DND-41 (cell line): Measurements from ENCODE around the gene SCGB1A1.

ENCODE experiments used
- ATAC-seq: fragments of 200-7000 bp; cut with Tn5 transposase; 3 replicates; pipeline ENCODE4 v1.9.1; 2021; ENCODE audit warnings: low read depth; ENCODE audit not compliant: insufficient read depth
- DNase-seq: peaks from one replicate; pipeline ENCODE4 v3.0.0-alpha.2; 2020
- H2AFZ ChIP-seq: 2 replicates; pipeline ENCODE4 v1.6.0; 2012; ENCODE audit warnings: low read depth, low read length
- H3K27ac ChIP-seq: 2 replicates; pipeline ENCODE4 v1.5.1; 2012; ENCODE audit warnings: low read length, inconsistent platforms
- H3K27me3 ChIP-seq: fragments of 200-600 bp; sonication (generic); 2 replicates; pipeline ENCODE4 v1.6.0; 2012; ENCODE audit warnings: low read length, mild to moderate bottlenecking, inconsistent platforms; ENCODE audit not compliant: insufficient read depth, poor library complexity
- H3K36me3 ChIP-seq: 2 replicates; pipeline ENCODE4 v1.5.1; 2012; ENCODE audit warnings: low read length, inconsistent platforms; ENCODE audit not compliant: insufficient read depth
- H3K4me1 ChIP-seq: 2 replicates; pipeline ENCODE4 v1.5.1; 2012; ENCODE audit warnings: mild to moderate bottlenecking, low read length; ENCODE audit not compliant: insufficient read depth
- H3K4me2 ChIP-seq: 2 replicates; pipeline ENCODE4 v1.6.0; 2012; ENCODE audit warnings: mild to moderate bottlenecking, moderate library complexity, low read length, inconsistent platforms; ENCODE audit not compliant: insufficient read depth
- H3K4me3 ChIP-seq, 2 experiments: fragments of 200-600 bp in 1 of 2; shearing (Covaris generic) in 1 of 2; 2 replicates each; pipeline ENCODE4 v1.5.1; 2012 to 2016; ENCODE audit warnings: inconsistent platforms in 2 of 2, low read length in 2 of 2, mild to moderate bottlenecking in 2 of 2, low read depth in 1 of 2, moderate library complexity in 1 of 2
- H3K79me2 ChIP-seq: 2 replicates; pipeline ENCODE4 v1.6.0; 2012; ENCODE audit warnings: low read length, inconsistent platforms; ENCODE audit not compliant: insufficient read depth
- H3K9ac ChIP-seq: 2 replicates; pipeline ENCODE4 v1.6.0; 2012; ENCODE audit warnings: low read depth, mild to moderate bottlenecking, inconsistent platforms, low read length, moderate library complexity
- H3K9me3 ChIP-seq: 2 replicates; pipeline ENCODE4 v1.5.1; 2012; ENCODE audit warnings: low read length, moderate library complexity, mild to moderate bottlenecking, inconsistent platforms; ENCODE audit not compliant: insufficient read depth, severe bottlenecking
- H4K20me1 ChIP-seq: 2 replicates; pipeline ENCODE4 v1.6.0; 2012; ENCODE audit warnings: low read length; ENCODE audit not compliant: insufficient read depth
- EZH2 ChIP-seq: IDR thresholded peaks from 3 replicates; pipeline ENCODE4 v1.6.1; 2012; ENCODE audit warnings: borderline replicate concordance, low read depth, mild to moderate bottlenecking, moderate library complexity, low read length, inconsistent platforms; ENCODE audit not compliant: severe bottlenecking
- TF ChIP-seq, protein P1 (sequence below): IDR thresholded peaks from 2 replicates; pipeline ENCODE4 v1.5.1; 2012; ENCODE audit warnings: borderline replicate concordance, low read length, moderate library complexity, mild to moderate bottlenecking; ENCODE audit not compliant: poor library complexity, severe bottlenecking; ENCODE audit errors: extremely low read depth

SCGB1A1 gene

DNA sequence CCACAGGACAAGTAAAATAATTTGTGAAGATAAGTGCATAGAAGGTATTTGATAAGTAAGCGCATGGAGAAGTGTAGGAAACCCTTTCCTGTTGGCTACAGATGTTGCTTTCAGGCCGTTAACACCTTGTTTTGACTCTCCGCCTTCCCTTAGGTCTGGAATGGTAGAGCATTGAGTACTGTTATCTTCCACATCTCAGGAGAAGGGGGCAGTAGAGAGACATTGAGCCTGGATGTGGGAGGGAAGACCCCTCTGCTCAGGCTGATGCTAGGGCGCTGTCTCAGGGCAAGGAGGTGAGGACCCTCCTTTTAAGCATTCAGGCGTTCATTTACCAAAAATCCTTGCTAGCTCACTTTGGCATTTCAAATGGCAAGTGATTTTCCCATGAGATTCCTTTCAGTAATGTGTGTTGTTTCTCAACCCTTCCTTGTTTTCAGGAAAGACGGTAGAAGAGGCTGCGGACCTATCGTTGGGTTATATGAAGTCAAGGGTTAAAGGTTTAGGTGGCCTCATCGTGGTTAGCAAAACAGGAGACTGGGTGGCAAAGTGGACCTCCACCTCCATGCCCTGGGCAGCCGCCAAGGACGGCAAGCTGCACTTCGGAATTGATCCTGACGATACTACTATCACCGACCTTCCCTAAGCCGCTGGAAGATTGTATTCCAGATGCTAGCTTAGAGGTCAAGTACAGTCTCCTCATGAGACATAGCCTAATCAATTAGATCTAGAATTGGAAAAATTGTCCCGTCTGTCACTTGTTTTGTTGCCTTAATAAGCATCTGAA, 27.0 kb upstream of the SCGB1A1 start:
- peaks cover 28% of the 10 kb centered on the region for H3K27me3 ChIP-seq

DNA sequence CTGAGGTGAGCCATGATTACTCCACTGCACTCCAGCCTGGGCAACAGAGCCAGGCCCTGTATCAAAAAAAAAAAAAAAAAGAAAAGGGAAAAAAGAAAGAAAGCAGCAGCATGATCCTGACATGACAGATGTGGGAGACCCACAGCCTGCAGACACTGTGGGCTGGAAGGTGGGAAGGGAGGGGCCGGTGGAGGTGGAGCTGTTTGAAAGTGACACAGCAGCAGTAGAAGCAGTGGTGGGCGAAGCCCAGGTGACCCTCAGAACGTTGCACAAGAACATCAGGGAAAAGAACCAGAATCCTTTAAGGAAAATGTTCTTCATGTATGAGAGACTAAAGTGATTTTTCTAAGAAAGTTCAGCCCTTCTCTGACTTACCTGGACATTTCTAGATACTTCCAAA, 26.3 kb upstream of the SCGB1A1 start:
- H3K9ac ChIP-seq, result no peak overlapping the region
- H3K4me3 ChIP-seq, result no peak overlapping the region

More for the DNA sequence above, 27.0 kb upstream of the SCGB1A1 start:
- Histone ChIP-seq H3K27ac (no peak overlapping the region), H4K20me1 (no peaks in the 10 kb centered on the region; the same call in 1 of the 2 replicates), H3K4me3 (no peak overlapping the region), H3K4me2 (no peak overlapping the region), H3K79me2 (no peaks in the 10 kb centered on the region), H3K4me1 (no peaks in the 10 kb centered on the region), H3K36me3 (no peaks in the 10 kb centered on the region), H3K9ac (no peak overlapping the region), H2AFZ (no peak overlapping the region), H3K9me3 (no peaks in the 10 kb centered on the region)
- no peak for DNase-seq
- TF ChIP-seq, protein P1, sequence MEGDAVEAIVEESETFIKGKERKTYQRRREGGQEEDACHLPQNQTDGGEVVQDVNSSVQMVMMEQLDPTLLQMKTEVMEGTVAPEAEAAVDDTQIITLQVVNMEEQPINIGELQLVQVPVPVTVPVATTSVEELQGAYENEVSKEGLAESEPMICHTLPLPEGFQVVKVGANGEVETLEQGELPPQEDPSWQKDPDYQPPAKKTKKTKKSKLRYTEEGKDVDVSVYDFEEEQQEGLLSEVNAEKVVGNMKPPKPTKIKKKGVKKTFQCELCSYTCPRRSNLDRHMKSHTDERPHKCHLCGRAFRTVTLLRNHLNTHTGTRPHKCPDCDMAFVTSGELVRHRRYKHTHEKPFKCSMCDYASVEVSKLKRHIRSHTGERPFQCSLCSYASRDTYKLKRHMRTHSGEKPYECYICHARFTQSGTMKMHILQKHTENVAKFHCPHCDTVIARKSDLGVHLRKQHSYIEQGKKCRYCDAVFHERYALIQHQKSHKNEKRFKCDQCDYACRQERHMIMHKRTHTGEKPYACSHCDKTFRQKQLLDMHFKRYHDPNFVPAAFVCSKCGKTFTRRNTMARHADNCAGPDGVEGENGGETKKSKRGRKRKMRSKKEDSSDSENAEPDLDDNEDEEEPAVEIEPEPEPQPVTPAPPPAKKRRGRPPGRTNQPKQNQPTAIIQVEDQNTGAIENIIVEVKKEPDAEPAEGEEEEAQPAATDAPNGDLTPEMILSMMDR, result peak; percentile 16
- no peak for TF ChIP-seq EZH2
- no peak for ATAC-seq

DNA sequence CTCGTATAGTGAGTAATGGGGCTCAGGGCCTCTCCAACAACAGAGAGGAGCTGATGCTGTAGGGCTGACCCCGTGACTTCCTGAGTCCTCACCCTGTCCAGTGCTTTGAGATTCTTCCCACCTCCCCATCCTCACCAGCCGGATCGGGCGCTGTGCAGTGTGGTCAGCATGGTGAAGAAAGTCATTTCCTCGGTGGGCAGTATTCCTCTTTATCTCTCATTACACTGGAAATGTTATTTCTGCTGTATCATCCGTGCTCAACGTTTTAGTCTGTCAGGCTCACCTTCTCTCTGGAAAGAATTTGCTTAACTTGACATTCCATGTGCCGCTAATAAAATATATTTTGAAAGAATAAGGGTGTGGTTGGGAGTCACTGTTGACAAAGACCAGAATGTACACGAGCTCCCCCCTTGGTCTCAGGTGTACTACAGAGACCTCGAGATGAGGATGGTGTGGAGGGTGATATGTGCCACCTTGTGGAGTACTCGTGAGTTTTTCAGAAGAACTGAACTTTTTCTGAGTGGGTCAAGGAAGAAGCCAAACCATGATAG, 25.7 kb upstream of the SCGB1A1 start:
- DNase-seq (no peak), ATAC-seq (0 out of 3 replicates have a peak, but pooled peaks have one; percentile 44)
- no peak overlapping the region for H3K4me3 ChIP-seq
- TF ChIP-seq, protein P1, result no peak
- TF ChIP-seq EZH2, result no peak
- no peaks in the 10 kb centered on the region for H3K79me2 ChIP-seq
- H3K27me3 ChIP-seq, result peaks cover 28% of the 10 kb centered on the region
- H3K27ac ChIP-seq, result no peak overlapping the region
- no peaks in the 10 kb centered on the region for H3K4me1 ChIP-seq
- no peak overlapping the region for H2AFZ ChIP-seq
- H3K36me3 ChIP-seq, result no peaks in the 10 kb centered on the region
- no peak overlapping the region for H3K9ac ChIP-seq
- no peaks in the 10 kb centered on the region for H3K9me3 ChIP-seq
- H4K20me1 ChIP-seq, result no peaks in the 10 kb centered on the region; the same call in 1 of the 2 replicates
- H3K4me2 ChIP-seq, result no peak overlapping the region

More for the DNA sequence above, 26.3 kb upstream of the SCGB1A1 start:
- no peaks in the 10 kb centered on the region for H3K4me1 ChIP-seq
- H3K36me3 ChIP-seq, result no peaks in the 10 kb centered on the region
- H3K9me3 ChIP-seq, result no peaks in the 10 kb centered on the region
- no peak overlapping the region for H3K4me2 ChIP-seq
- peaks cover 28% of the 10 kb centered on the region for H3K27me3 ChIP-seq
- H3K27ac ChIP-seq, result no peak overlapping the region
- ATAC-seq (no peak), DNase-seq (no peak)
- no peaks in the 10 kb centered on the region for H3K79me2 ChIP-seq
- no peaks in the 10 kb centered on the region; the same call in 1 of the 2 replicates for H4K20me1 ChIP-seq
- no peak overlapping the region for H2AFZ ChIP-seq
- TF ChIP-seq EZH2, result no peak
- TF ChIP-seq, protein P1, result no peak
